Calu3 (cell line): ENCODE measurements around the gene SLC47A2. TPM values are rescaled to one million over a fixed set of nuclear protein-coding genes. Genes with fewer than 3 reads are reported as not detected.
"Not testable (repeated sequence)": the region's sequence is repeated elsewhere in the genome, so short reads cannot be mapped to it uniquely, and the experiment has no call there.

Source experiments
- BruUV-seq: library from RNA; stranded (reverse); fragments of 400-500 nt; replicated peaks from 2 replicates; lab custom pipeline; 2021; lab: Mats Ljungman, UMichigan
- CTCF ChIA-PET: fragments of 300-600 bp; sonication (Branson Sonifier 250); formaldehyde crosslinking; loops from one replicate; lab custom pipeline; 2022; ENCODE audit warnings: antibody characterized with exemption; lab: Charles Lee
- DNase-seq: peaks from one replicate; pipeline ENCODE4 v3.0.0; 2022
- H3K27ac Mint-ChIP-seq: one replicate; pipeline ENCODE4 v1.8.0; 2022; ENCODE audit warnings: mixed read lengths; ENCODE audit not compliant: unreplicated experiment
- H3K27me3 Mint-ChIP-seq: one replicate; pipeline ENCODE4 v1.8.0; 2022; ENCODE audit warnings: mixed read lengths; ENCODE audit not compliant: unreplicated experiment
- H3K36me3 Mint-ChIP-seq: one replicate; pipeline ENCODE4 v1.8.0; 2022; ENCODE audit warnings: mild to moderate bottlenecking, moderate library complexity, mixed read lengths; ENCODE audit not compliant: insufficient read depth, unreplicated experiment
- H3K4me1 Mint-ChIP-seq: one replicate; pipeline ENCODE4 v1.8.0; 2022; ENCODE audit warnings: mild to moderate bottlenecking, low read depth, mixed read lengths; ENCODE audit not compliant: unreplicated experiment
- H3K4me3 Mint-ChIP-seq: one replicate; pipeline ENCODE4 v1.8.0; 2022; ENCODE audit warnings: mild to moderate bottlenecking, low read depth, moderate library complexity, mixed read lengths; ENCODE audit not compliant: unreplicated experiment
- H3K9me3 Mint-ChIP-seq: one replicate; pipeline ENCODE4 v1.8.0; 2022; ENCODE audit warnings: low read depth, mixed read lengths; ENCODE audit not compliant: unreplicated experiment
- intact Hi-C: fragments of 100-400 bp; cut with micrococcal nuclease; formaldehyde crosslinking; loops from one replicate; pipeline ENCODE4 v1.10.0; 2022; ENCODE audit not compliant: unreplicated experiment
- total RNA-seq: library from RNA; stranded (reverse); gene quantifications from 2 replicates; pipeline ENCODE4 v1.2.3, GENCODE V29; 2022
- TF ChIP-seq, protein P1 (sequence below): fragments of 200-600 bp; IDR thresholded peaks from one replicate; pipeline ENCODE4 v1.8.0; 2022; ENCODE audit warnings: antibody characterized with exemption; ENCODE audit not compliant: unreplicated experiment

Gene SLC47A2
- total RNA-seq, 1 experiment from 2014 or later: not detected

DNA sequence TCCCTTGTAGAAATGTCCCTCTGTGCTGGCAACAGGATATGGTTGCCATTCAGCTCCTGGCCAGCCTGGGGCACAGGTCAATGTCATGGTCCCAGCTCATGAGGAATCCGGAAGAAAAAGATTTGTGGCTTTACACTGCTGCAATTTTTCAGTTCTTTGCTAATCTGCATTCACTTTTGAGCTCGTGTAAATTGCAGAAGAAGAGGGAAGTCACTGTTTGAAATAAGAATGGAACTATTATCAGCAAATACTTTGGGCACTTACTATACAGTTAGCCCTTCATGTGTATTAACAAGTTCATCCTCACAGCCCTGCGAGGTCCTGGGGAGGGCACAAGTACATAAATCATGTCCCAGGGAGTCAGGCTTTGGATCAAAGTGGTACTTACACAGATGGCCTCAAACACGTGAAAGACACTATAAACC lies 14.2 kb downstream of the SLC47A2 start:
- TF ChIP-seq, protein P1, sequence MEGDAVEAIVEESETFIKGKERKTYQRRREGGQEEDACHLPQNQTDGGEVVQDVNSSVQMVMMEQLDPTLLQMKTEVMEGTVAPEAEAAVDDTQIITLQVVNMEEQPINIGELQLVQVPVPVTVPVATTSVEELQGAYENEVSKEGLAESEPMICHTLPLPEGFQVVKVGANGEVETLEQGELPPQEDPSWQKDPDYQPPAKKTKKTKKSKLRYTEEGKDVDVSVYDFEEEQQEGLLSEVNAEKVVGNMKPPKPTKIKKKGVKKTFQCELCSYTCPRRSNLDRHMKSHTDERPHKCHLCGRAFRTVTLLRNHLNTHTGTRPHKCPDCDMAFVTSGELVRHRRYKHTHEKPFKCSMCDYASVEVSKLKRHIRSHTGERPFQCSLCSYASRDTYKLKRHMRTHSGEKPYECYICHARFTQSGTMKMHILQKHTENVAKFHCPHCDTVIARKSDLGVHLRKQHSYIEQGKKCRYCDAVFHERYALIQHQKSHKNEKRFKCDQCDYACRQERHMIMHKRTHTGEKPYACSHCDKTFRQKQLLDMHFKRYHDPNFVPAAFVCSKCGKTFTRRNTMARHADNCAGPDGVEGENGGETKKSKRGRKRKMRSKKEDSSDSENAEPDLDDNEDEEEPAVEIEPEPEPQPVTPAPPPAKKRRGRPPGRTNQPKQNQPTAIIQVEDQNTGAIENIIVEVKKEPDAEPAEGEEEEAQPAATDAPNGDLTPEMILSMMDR: no peak
- no TSS peak for BruUV-seq
- CTCF ChIA-PET: no interaction called here
- Mint-ChIP-seq H3K4me3 (no peak overlapping the region), H3K4me1 (no peaks in the 10 kb centered on the region), H3K27ac (no peak overlapping the region), H3K36me3 (no peaks in the 10 kb centered on the region), H3K9me3 (no peaks in the 10 kb centered on the region), H3K27me3 (no peaks in the 10 kb centered on the region)
- no peak for DNase-seq
- intact Hi-C loops: no loop called here

DNA sequence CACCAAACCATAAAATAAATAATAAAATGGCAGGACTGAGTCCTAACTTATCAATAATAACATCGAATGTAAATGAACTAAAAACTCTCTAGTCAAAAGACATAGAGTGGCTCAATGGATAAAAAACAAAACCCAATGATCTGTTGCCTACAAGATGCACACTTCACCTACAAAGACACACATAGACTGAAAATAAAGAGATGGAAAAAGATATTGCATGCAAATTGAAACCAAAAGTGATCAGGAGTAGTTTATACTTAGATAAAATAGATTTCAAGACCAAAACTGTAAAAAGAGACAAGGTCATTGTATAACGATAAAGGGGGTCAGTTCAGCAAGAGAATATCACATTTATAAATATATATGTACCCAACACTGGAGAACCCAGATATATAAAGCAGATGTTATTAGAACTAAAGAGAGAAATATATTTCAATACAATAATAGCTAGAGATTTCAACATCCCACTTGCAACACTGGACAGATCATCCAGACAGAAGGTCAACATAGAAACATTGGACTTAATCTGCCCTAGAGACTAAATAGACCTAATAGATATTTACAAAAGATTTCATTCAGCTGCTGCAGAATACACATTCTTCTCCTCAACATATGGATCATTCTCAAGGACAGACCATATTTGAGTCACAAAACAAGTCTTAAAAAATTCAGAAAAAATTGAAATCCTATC lies 29.8 kb downstream of the SLC47A2 start:
- H3K36me3 Mint-ChIP-seq: no peaks in the 10 kb centered on the region
- intact Hi-C loops: no loop called here

DNA sequence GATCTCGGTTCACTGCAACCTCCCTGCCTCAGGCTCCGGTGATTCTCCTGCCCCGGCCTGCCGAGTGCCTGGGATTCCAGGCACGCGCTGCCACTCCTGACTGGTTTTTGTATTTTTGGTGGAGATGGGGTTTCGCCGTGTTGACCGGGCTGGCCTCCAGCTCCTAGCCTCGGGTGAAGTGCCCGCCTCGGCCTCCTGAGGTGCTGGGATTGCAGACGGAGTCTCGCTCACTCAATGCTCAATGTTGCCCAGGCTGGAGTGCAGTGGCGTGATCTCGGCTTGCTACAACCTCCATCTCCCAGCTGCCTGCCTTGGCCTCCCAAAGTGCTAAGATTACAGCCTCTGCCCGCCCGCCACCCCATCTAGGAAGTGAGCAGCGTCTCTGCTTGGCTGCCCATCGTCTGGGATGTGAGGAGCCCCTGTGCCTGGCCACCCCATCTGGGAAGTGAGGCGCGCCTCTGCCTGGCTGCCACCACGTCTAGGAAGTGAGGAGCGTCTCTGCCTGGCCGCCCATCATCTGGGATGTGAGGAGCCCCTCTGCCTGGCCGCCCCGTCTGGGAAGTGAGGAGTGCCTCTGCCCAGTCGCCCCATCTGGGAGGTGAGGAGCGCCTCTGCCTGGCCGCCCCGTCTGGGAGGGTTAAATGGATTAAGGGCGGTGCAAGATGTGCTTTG lies 31.3 kb downstream of the SLC47A2 start:
- BruUV-seq, H3K27me3 Mint-ChIP-seq, H3K4me3 Mint-ChIP-seq, CTCF ChIA-PET, intact Hi-C loops, DNase-seq, H3K27ac Mint-ChIP-seq, H3K4me1 Mint-ChIP-seq, H3K36me3 Mint-ChIP-seq, H3K9me3 Mint-ChIP-seq: not testable (repeated sequence)

More for the DNA sequence above, 29.8 kb downstream of the SLC47A2 start:
- BruUV-seq: no TSS peak
- no peak for DNase-seq
- CTCF ChIA-PET: no interaction called here
- H3K27me3 Mint-ChIP-seq: no peaks in the 10 kb centered on the region
- H3K4me3 Mint-ChIP-seq: no peak overlapping the region
- no peaks in the 10 kb centered on the region for H3K9me3 Mint-ChIP-seq
- TF ChIP-seq, protein P1: no peak
- no peak overlapping the region for H3K27ac Mint-ChIP-seq
- no peaks in the 10 kb centered on the region for H3K4me1 Mint-ChIP-seq

DNA sequence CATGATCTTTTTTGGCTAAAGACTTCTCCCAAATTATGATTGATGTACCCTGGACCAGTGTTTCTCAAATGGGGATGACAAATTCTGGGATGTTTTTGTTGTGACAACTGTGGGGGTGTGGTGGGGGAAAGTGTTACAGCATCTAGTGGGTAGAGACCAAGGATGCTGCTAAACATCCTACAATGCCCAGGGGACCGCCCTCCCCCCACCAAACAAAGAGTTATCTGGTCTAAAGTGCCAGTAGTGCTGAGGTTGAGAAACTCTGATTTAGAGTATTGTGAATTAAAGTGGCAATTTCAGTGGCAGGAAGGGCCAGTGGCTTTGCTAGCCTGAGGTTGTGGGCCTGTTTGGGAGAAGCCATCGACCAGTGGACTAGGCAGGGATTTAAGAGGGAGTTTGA lies 33.3 kb downstream of the SLC47A2 start:
- CTCF ChIA-PET: no interaction called here
- TF ChIP-seq, protein P1: no peak
- no TSS peak for BruUV-seq

More for the DNA sequence above, 33.3 kb downstream of the SLC47A2 start:
- no peaks in the 10 kb centered on the region for H3K27me3 Mint-ChIP-seq
- no peaks in the 10 kb centered on the region for H3K36me3 Mint-ChIP-seq
- no peak overlapping the region for H3K27ac Mint-ChIP-seq
- DNase-seq: no peak
- no peaks in the 10 kb centered on the region for H3K4me1 Mint-ChIP-seq
- no peaks in the 10 kb centered on the region for H3K9me3 Mint-ChIP-seq
- intact Hi-C loops: no loop called here
- H3K4me3 Mint-ChIP-seq: no peak overlapping the region
